Retina (tissue), 1 donor: Measurements from ENCODE around the gene ENG.
"Not testable (repeated sequence)": the region's sequence is repeated elsewhere in the genome, so short reads cannot be mapped to it uniquely, and the experiment has no call there.

Source experiments
- DNase-seq: peaks from one replicate; pipeline ENCODE4 v3.0.0-alpha.2; 2016

Gene ENG

GRCh38 chr9:127841087-127841835 lies 13.2 kb downstream of the ENG start:
- no peak for DNase-seq

GRCh38 chr9:127838375-127839078 lies 15.9 kb downstream of the ENG start:
- DNase-seq: peak; percentile 35

GRCh38 chr9:127837346-127837745 lies 17.1 kb downstream of the ENG start:
- DNase-seq: no peak

- not testable (repeated sequence) for DNase-seq
Measured at GRCh38 chr9:127836561-127836960, 17.9 kb downstream of the ENG start.

GRCh38 chr9:127835991-127836516 lies 18.4 kb downstream of the ENG start:
- no peak for DNase-seq

GRCh38 chr9:127833555-127833954 lies 20.9 kb downstream of the ENG start:
- DNase-seq: no peak

GRCh38 chr9:127832248-127832647 lies 22.2 kb downstream of the ENG start:
- DNase-seq: no peak

GRCh38 chr9:127829205-127829906 lies 25.1 kb downstream of the ENG start:
- no peak for DNase-seq

- DNase-seq: peak; percentile 83
Measured at GRCh38 chr9:127828262-127829031, 26.0 kb downstream of the ENG start.

GRCh38 chr9:127826253-127826913 lies 28.1 kb downstream of the ENG start:
- no peak for DNase-seq

- peak; percentile 59 for DNase-seq
Measured at GRCh38 chr9:127825319-127826051, 29.0 kb downstream of the ENG start.

GRCh38 chr9:127822108-127822507 lies 32.4 kb downstream of the ENG start:
- DNase-seq: no peak

- no peak for DNase-seq
Measured at GRCh38 chr9:127818574-127818973, 35.9 kb downstream of the ENG start.

- DNase-seq: no peak
Measured at GRCh38 chr9:127817881-127818434, 36.5 kb downstream of the ENG start.

GRCh38 chr9:127816728-127817127 lies 37.7 kb downstream of the ENG start:
- DNase-seq: no peak

GRCh38 chr9:127816362-127816725 lies 38.1 kb downstream of the ENG start:
- DNase-seq: no peak

GRCh38 chr9:127815512-127816361 lies 38.7 kb downstream of the ENG start:
- DNase-seq: no peak

- DNase-seq: no peak
Measured at GRCh38 chr9:127814619-127815511, 39.6 kb downstream of the ENG start.

GRCh38 chr9:127813686-127814226 lies 40.7 kb downstream of the ENG start:
- no peak for DNase-seq
